ENCODE measurements around the gene KCNK3. TPM values are rescaled to one million over a fixed set of nuclear protein-coding genes. Genes with fewer than 3 reads are reported as not detected.

Gene KCNK3
- total RNA-seq, 4 donors from 2014 or later: 2.1 to 13.0 (median 7.9) TPM

GRCh38 chr2:26668856-26669750 lies 23.4 kb upstream of the KCNK3 start:
- no peaks in the 10 kb centered on the region for H3K9me3 ChIP-seq
- H3K27me3 ChIP-seq: peaks cover 0 to 6% (median 0%) of the 10 kb centered on the region in 4 donors
- no peaks in the 10 kb centered on the region for H3K36me3 ChIP-seq
- H3K4me1 ChIP-seq: no peaks in the 10 kb centered on the region
- H3K27ac ChIP-seq (replicated peaks in 1 of 4): no peak overlapping the region
- intact Hi-C loops (cut with DNase I): no loop called here
- H3K4me3 ChIP-seq: no peak overlapping the region
- 64% methylated on average over 8 of the region's 8 CpGs for WGBS
- no peak for DNase-seq (ENCODE audit: extremely low spot score)
- TF ChIP-seq POLR2AphosphoS5 (IDR thresholded peaks at IDR 0.05) (no peak), POLR2A (IDR thresholded peaks at IDR 0.05; ENCODE audit: low read depth) (no peak), EP300 (IDR thresholded peaks at IDR 0.05) (no peak), CTCF (IDR thresholded peaks at IDR 0.05) (no peak)

GRCh38 chr2:26670171-26670570 lies 22.4 kb upstream of the KCNK3 start:
- DNase-seq (ENCODE audit: extremely low spot score): no peak
- Histone ChIP-seq H3K27ac (replicated peaks in 1 of 4) (no peak overlapping the region), H3K36me3 (no peaks in the 10 kb centered on the region), H3K27me3 (peaks cover 0 to 6% (median 0%) of the 10 kb centered on the region in 4 donors), H3K4me3 (no peak overlapping the region), H3K4me1 (no peaks in the 10 kb centered on the region), H3K9me3 (no peaks in the 10 kb centered on the region)
- 43% methylated on average over 3 of the region's 3 CpGs for WGBS
- TF ChIP-seq EP300 (IDR thresholded peaks at IDR 0.05) (no peak), POLR2A (IDR thresholded peaks at IDR 0.05; ENCODE audit: low read depth) (no peak), CTCF (IDR thresholded peaks at IDR 0.05) (no peak), POLR2AphosphoS5 (IDR thresholded peaks at IDR 0.05) (no peak)
- intact Hi-C loops (cut with DNase I): no loop called here

- no peak overlapping the region for H3K4me3 ChIP-seq
- H3K27me3 ChIP-seq: peaks cover 0 to 6% (median 0%) of the 10 kb centered on the region in 4 donors
- H3K4me1 ChIP-seq: no peaks in the 10 kb centered on the region
- no peak overlapping the region for H3K27ac ChIP-seq (replicated peaks in 1 of 4)
- H3K9me3 ChIP-seq: no peaks in the 10 kb centered on the region
- DNase-seq (ENCODE audit: extremely low spot score): no peak
- TF ChIP-seq EP300 (IDR thresholded peaks at IDR 0.05) (no peak), POLR2A (IDR thresholded peaks at IDR 0.05; ENCODE audit: low read depth) (no peak), POLR2AphosphoS5 (IDR thresholded peaks at IDR 0.05) (no peak), CTCF (IDR thresholded peaks at IDR 0.05) (no peak)
- H3K36me3 ChIP-seq: no peaks in the 10 kb centered on the region
- WGBS: 92% methylated on average over 5 of the region's 5 CpGs
- intact Hi-C loops (cut with DNase I): no loop called here
These were observed 21.5 kb upstream of the KCNK3 start for GRCh38 chr2:26670931-26671460.

- no peaks in the 10 kb centered on the region for H3K9me3 ChIP-seq
- H3K4me1 ChIP-seq: no peaks in the 10 kb centered on the region
- WGBS: 88% methylated on average over 5 of the region's 5 CpGs
- TF ChIP-seq POLR2A (IDR thresholded peaks at IDR 0.05; ENCODE audit: low read depth) (no peak), CTCF (IDR thresholded peaks at IDR 0.05) (no peak), POLR2AphosphoS5 (IDR thresholded peaks at IDR 0.05) (no peak), EP300 (IDR thresholded peaks at IDR 0.05) (no peak)
- H3K36me3 ChIP-seq: no peaks in the 10 kb centered on the region
- DNase-seq (ENCODE audit: extremely low spot score): no peak
- H3K27me3 ChIP-seq: peaks cover 0 to 6% (median 0%) of the 10 kb centered on the region in 4 donors
- no peak overlapping the region for H3K4me3 ChIP-seq
- intact Hi-C loops (cut with DNase I): no loop called here
- H3K27ac ChIP-seq (replicated peaks in 1 of 4): no peak overlapping the region
These were observed 20.8 kb upstream of the KCNK3 start for GRCh38 chr2:26671691-26672090.
